Naive thymus-derived CD8-positive, alpha-beta T cell (primary cell): ENCODE results near the gene CCDC89. TPM values are rescaled to one million over a fixed set of nuclear protein-coding genes. Genes with fewer than 3 reads are reported as not detected.

ENCODE experiments used
- ATAC-seq, 2 donors: fragments of 150-1000 bp; cut with Tn5 transposase in 1 of 2; sonication (Bioruptor Pico), chemical (Tn5 transposase) in 1 of 2; 1 replicate in 1 of 2; 2 replicates in 1 of 2; pipeline ENCODE4 v1.10.0; 2021; ENCODE audit warnings: mild to moderate bottlenecking in 2 of 2, moderate library complexity in 2 of 2
- POLR2A ChIA-PET: fragments of 350-600 bp; sonication (Branson Sonifier 250); formaldehyde crosslinking; loops from one replicate; lab custom pipeline; 2021; ENCODE audit warnings: antibody characterized with exemption; lab: Charles Lee
- DNase-seq, 10 donors: peaks; one replicate each; pipeline versions ENCODE4 v3.0.0 to v3.0.0-alpha.2; 2020 to 2022
- H3K27ac Mint-ChIP-seq, 10 donors: one replicate each; pipeline ENCODE4 v1.8.0; 2020 to 2022; ENCODE audit warnings: mild to moderate bottlenecking in 10 of 10, mixed read lengths in 10 of 10, moderate library complexity in 4 of 10, inconsistent platforms in 1 of 10
- H3K27me3 Mint-ChIP-seq, 5 donors: one replicate each; pipeline ENCODE4 v1.8.0; 2021 to 2022; ENCODE audit warnings: mixed read lengths in 5 of 5
- H3K36me3 Mint-ChIP-seq, 3 donors: one replicate each; pipeline ENCODE4 v1.8.0; 2020 to 2022; ENCODE audit warnings: mixed read lengths in 3 of 3, mild to moderate bottlenecking in 2 of 3, inconsistent platforms in 1 of 3
- H3K4me1 Mint-ChIP-seq, 4 donors: one replicate each; pipeline ENCODE4 v1.8.0; 2021 to 2022; ENCODE audit warnings: mixed read lengths in 4 of 4
- H3K4me3 Mint-ChIP-seq, 10 donors: one replicate each; pipeline ENCODE4 v1.8.0; 2020 to 2022; ENCODE audit warnings: mild to moderate bottlenecking in 10 of 10, mixed read lengths in 10 of 10, moderate library complexity in 6 of 10, inconsistent platforms in 1 of 10
- H3K9me3 Mint-ChIP-seq, 9 donors: one replicate each; pipeline ENCODE4 v1.8.0; 2020 to 2022; ENCODE audit warnings: mixed read lengths in 9 of 9, mild to moderate bottlenecking in 3 of 9, inconsistent platforms in 1 of 9, moderate library complexity in 1 of 9
- polyA plus RNA-seq, 3 donors: library from polyadenylated mRNA; unstranded; fragments of 300-500 nt; fragmentation: Illumina TruSeq; gene quantifications; one replicate each; pipeline ENCODE4 v1.2.3, GENCODE V29; 2021
- total RNA-seq, 8 experiments: library from RNA in 2 of 8; stranded (reverse) in 2 of 8; gene quantifications; one replicate each; pipeline ENCODE4 v1.2.3 and lab custom pipeline; 2021 to 2026

Gene CCDC89
- total and polyA plus RNA-seq, 5 experiments from 2014 or later: 0.60 to 0.91 TPM; not detected in 3

GRCh38 chr11:85643191-85643614 lies 42.8 kb downstream of the CCDC89 start:
- ATAC-seq: no peak
- H3K4me1 Mint-ChIP-seq: peaks cover 5 to 13% (median 10%) of the 10 kb centered on the region in 4 donors
- H3K36me3 Mint-ChIP-seq: peaks cover 0 to 5% (median 0%) of the 10 kb centered on the region in 3 donors
- POLR2A ChIA-PET: no interaction called here
- H3K27ac Mint-ChIP-seq: peak overlapping the region in 1 of 10 donors; percentile 40
- DNase-seq: no peak
- H3K27me3 Mint-ChIP-seq: peaks cover 3 to 29% (median 13%) of the 10 kb centered on the region in 5 donors
- no peaks in the 10 kb centered on the region for H3K9me3 Mint-ChIP-seq
- no peak overlapping the region for H3K4me3 Mint-ChIP-seq

GRCh38 chr11:85634747-85635146 lies 51.2 kb downstream of the CCDC89 start:
- Mint-ChIP-seq H3K36me3 (peaks cover 0 to 60% (median 8%) of the 10 kb centered on the region in 3 donors), H3K27ac (no peak overlapping the region), H3K27me3 (no peaks in the 10 kb centered on the region), H3K9me3 (no peaks in the 10 kb centered on the region), H3K4me1 (peaks cover under 1 to 14% (median 8%) of the 10 kb centered on the region in 4 donors), H3K4me3 (no peak overlapping the region)
- no peak for ATAC-seq
- DNase-seq: no peak
- POLR2A ChIA-PET: no interaction called here

Other genes starting within 250 kb of the CCDC89 start
- gene DLG2, start 58.9 kb downstream of the CCDC89 start, total RNA-seq: 1 to 10 TPM; 5.4 to 6.2 TPM
- 1 to 10 TPM in 1 of 3 donors, under 1 TPM in 2; 0.86 to 2.5 (median 0.98) TPM for gene DLG2, start 58.9 kb downstream of the CCDC89 start, polyA plus RNA-seq
- 10 to 100 TPM; 47.2 to 47.9 TPM for gene TMEM126B, start 57.6 kb downstream of the CCDC89 start, total RNA-seq
- 10 to 100 TPM; 51.1 to 64.3 (median 56.6) TPM for gene TMEM126B, start 57.6 kb downstream of the CCDC89 start, polyA plus RNA-seq
- gene TMEM126A, start 38.2 kb downstream of the CCDC89 start, total RNA-seq: 10 to 100 TPM; 19.1 to 23.5 TPM
- 10 to 100 TPM; 68.0 to 97.7 (median 75.4) TPM for gene TMEM126A, start 38.2 kb downstream of the CCDC89 start, polyA plus RNA-seq
- gene CREBZF, start 21.1 kb downstream of the CCDC89 start, total RNA-seq: 100 to 1,000 TPM; 116 to 118 TPM
- 10 to 100 TPM in 2 of 3 donors, 1 to 10 TPM in 1; 9.5 to 11.6 (median 11.1) TPM for gene CREBZF, start 21.1 kb downstream of the CCDC89 start, polyA plus RNA-seq
- 10 to 100 TPM; 26.0 to 32.7 TPM for gene SYTL2, start 124.9 kb upstream of the CCDC89 start, total RNA-seq
- gene SYTL2, start 124.9 kb upstream of the CCDC89 start, polyA plus RNA-seq: 10 to 100 TPM; 11.8 to 27.9 (median 18.0) TPM
- gene CCDC83, start 169.2 kb upstream of the CCDC89 start, total RNA-seq: not detected
- gene CCDC83, start 169.2 kb upstream of the CCDC89 start, polyA plus RNA-seq: not detected